Measurements from ENCODE around the gene VRK1.

VRK1 gene

GRCh38 chr14:96889091-96889490 lies 91.9 kb downstream of the VRK1 start:
- no peak for DNase-seq

- DNase-seq: no peak
Measured at GRCh38 chr14:96893966-96894622, 96.9 kb downstream of the VRK1 start.

- DNase-seq: no peak
Measured at GRCh38 chr14:96894966-96895365, 97.8 kb downstream of the VRK1 start.

GRCh38 chr14:96895658-96896271 lies 98.6 kb downstream of the VRK1 start:
- no peak for DNase-seq

GRCh38 chr14:96897184-96897583 lies 100.0 kb downstream of the VRK1 start:
- no peak for DNase-seq

GRCh38 chr14:96901227-96901626 lies 104.0 kb downstream of the VRK1 start:
- DNase-seq: no peak

- no peak for DNase-seq
Measured at GRCh38 chr14:96902004-96902403, 104.8 kb downstream of the VRK1 start.

GRCh38 chr14:96903444-96904023 lies 106.4 kb downstream of the VRK1 start:
- DNase-seq: no peak

GRCh38 chr14:96904201-96904600 lies 107.0 kb downstream of the VRK1 start:
- DNase-seq: no peak

GRCh38 chr14:96905065-96905464 lies 107.9 kb downstream of the VRK1 start:
- no peak for DNase-seq

GRCh38 chr14:96905825-96906224 lies 108.6 kb downstream of the VRK1 start:
- peak; percentile 94 for DNase-seq

- peak in 1 of 2 donors; percentile 33 for DNase-seq
Measured at GRCh38 chr14:96906434-96906833, 109.3 kb downstream of the VRK1 start.

- no peak for DNase-seq
Measured at GRCh38 chr14:96909841-96910364, 112.7 kb downstream of the VRK1 start.

- DNase-seq: peak; percentile 32 to 48
Measured at GRCh38 chr14:96911499-96912149, 114.4 kb downstream of the VRK1 start.

GRCh38 chr14:96914571-96915128 lies 117.5 kb downstream of the VRK1 start:
- no peak for DNase-seq

GRCh38 chr14:96915478-96915877 lies 118.3 kb downstream of the VRK1 start:
- no peak for DNase-seq

- no peak for DNase-seq
Measured at GRCh38 chr14:96916751-96917150, 119.6 kb downstream of the VRK1 start.

GRCh38 chr14:96917442-96917963 lies 120.3 kb downstream of the VRK1 start:
- no peak for DNase-seq

- DNase-seq: peak in 1 of 2 donors; percentile 3
Measured at GRCh38 chr14:96920023-96920422, 122.8 kb downstream of the VRK1 start.

- DNase-seq: no peak
Measured at GRCh38 chr14:96920820-96921219, 123.6 kb downstream of the VRK1 start.

- no peak for DNase-seq
Measured at GRCh38 chr14:96922986-96923385, 125.8 kb downstream of the VRK1 start.

- no peak for DNase-seq
Measured at GRCh38 chr14:96925422-96925821, 128.2 kb downstream of the VRK1 start.

- no peak for DNase-seq
Measured at GRCh38 chr14:96926001-96926400, 128.8 kb downstream of the VRK1 start.
